IMR-90 (cell line): ENCODE results near the gene PDCD11. TPM values are rescaled to one million over a fixed set of nuclear protein-coding genes. Genes with fewer than 3 reads are reported as not detected.

Experiments
- ATAC-seq: fragments of 200-7000 bp; cut with Tn5 transposase; 2 replicates; pipeline ENCODE4 v1.9.1; 2020; ENCODE audit warnings: low read depth, mild to moderate bottlenecking, moderate library complexity
- BruUV-seq: library from RNA; stranded (reverse); fragments of 400-500 nt; replicated peaks from 2 replicates; lab custom pipeline; 2021; lab: Mats Ljungman, UMichigan
- CTCF ChIA-PET: fragments of 300-600 bp; formaldehyde crosslinking; extraction: SDS; loops from one replicate; lab custom pipeline; 2021; ENCODE audit warnings: antibody characterized with exemption; lab: Yijun Ruan, JAX
- POLR2A ChIA-PET: fragments of 300-600 bp; sonication (Branson Sonifier 250); formaldehyde crosslinking; loops from one replicate; lab custom pipeline; 2022; ENCODE audit warnings: antibody characterized with exemption; ENCODE audit not compliant: unreplicated experiment; lab: Charles Lee
- DNase-seq: peaks from one replicate; pipeline ENCODE4 v3.0.0; 2013
- H2AFZ ChIP-seq: replicated peaks from 2 replicates; pipeline ENCODE3; 2013; ENCODE audit warnings: low read length, mild to moderate bottlenecking; ENCODE audit not compliant: poor library complexity
- H2AK5ac ChIP-seq: 2 replicates; pipeline ENCODE4 v1.6.1; 2013; ENCODE audit warnings: low read depth, low read length, inconsistent platforms
- H2AK9ac ChIP-seq: replicated peaks from 2 replicates; pipeline ENCODE3; 2013; ENCODE audit warnings: mild to moderate bottlenecking, low read depth, low read length, moderate library complexity; ENCODE audit not compliant: poor library complexity
- H2BK120ac ChIP-seq: 2 replicates; pipeline ENCODE4 v1.6.1; 2013; ENCODE audit warnings: low read depth, low read length, inconsistent platforms
- H2BK15ac ChIP-seq: 3 replicates; pipeline ENCODE4 v1.6.1; 2013; ENCODE audit warnings: low read depth, low read length, inconsistent platforms
- H2BK20ac ChIP-seq: 2 replicates; pipeline ENCODE4 v1.6.1; 2013; ENCODE audit warnings: low read depth, mild to moderate bottlenecking, inconsistent platforms, low read length, moderate library complexity
- H2BK5ac ChIP-seq: 2 replicates; pipeline ENCODE4 v1.6.1; 2013; ENCODE audit warnings: mild to moderate bottlenecking, low read depth, low read length, inconsistent platforms; ENCODE audit not compliant: poor library complexity, severe bottlenecking
- H3K14ac ChIP-seq: replicated peaks from 2 replicates; pipeline ENCODE4 v1.6.1; 2013; ENCODE audit warnings: low read depth, low read length, inconsistent platforms
- H3K18ac ChIP-seq: 2 replicates; pipeline ENCODE4 v1.6.1; 2013; ENCODE audit warnings: low read depth, low read length, control low read depth
- H3K23ac ChIP-seq: 2 replicates; pipeline ENCODE4 v1.6.1; 2013; ENCODE audit warnings: low read depth, low read length, inconsistent platforms
- H3K27ac ChIP-seq: 2 replicates; pipeline ENCODE4 v1.5.1; 2013; ENCODE audit warnings: mild to moderate bottlenecking, control low read depth, low read length; ENCODE audit not compliant: insufficient read depth
- H3K27me3 ChIP-seq: 2 replicates; pipeline ENCODE4 v1.6.1; 2013; ENCODE audit warnings: low read length; ENCODE audit not compliant: control insufficient read depth, insufficient read depth
- H3K36me3 ChIP-seq: 2 replicates; pipeline ENCODE4 v1.6.1; 2013; ENCODE audit warnings: low read length, mixed read lengths; ENCODE audit not compliant: control insufficient read depth, insufficient read depth
- H3K4ac ChIP-seq: 2 replicates; pipeline ENCODE4 v1.6.1; 2013; ENCODE audit warnings: low read depth, low read length, inconsistent platforms
- H3K4me1 ChIP-seq: 2 replicates; pipeline ENCODE4 v1.6.1; 2013; ENCODE audit warnings: low read length, mixed read lengths; ENCODE audit not compliant: control insufficient read depth, insufficient read depth
- H3K4me2 ChIP-seq: 2 replicates; pipeline ENCODE4 v1.6.1; 2013; ENCODE audit warnings: low read depth, mild to moderate bottlenecking, control low read depth, low read length, moderate library complexity
- H3K4me3 ChIP-seq: 2 replicates; pipeline ENCODE4 v1.5.1; 2013; ENCODE audit warnings: low read depth, mild to moderate bottlenecking, control low read depth, low read length, moderate library complexity; ENCODE audit not compliant: insufficient read depth
- H3K56ac ChIP-seq: 2 replicates; pipeline ENCODE4 v1.6.1; 2013; ENCODE audit warnings: low read length, inconsistent platforms; ENCODE audit not compliant: insufficient read depth; ENCODE audit errors: extremely low read depth
- H3K79me1 ChIP-seq, 2 experiments: 2 replicates each; pipeline ENCODE4 v1.6.1; 2013; ENCODE audit warnings: low read length in 2 of 2, inconsistent platforms in 1 of 2, low read depth in 1 of 2
- H3K9ac ChIP-seq: 2 replicates; pipeline ENCODE4 v1.6.1; 2013; ENCODE audit warnings: low read depth, low read length, control low read depth
- H3K9me1 ChIP-seq: 2 replicates; pipeline ENCODE4 v1.6.1; 2013; ENCODE audit warnings: low read length, inconsistent platforms; ENCODE audit not compliant: insufficient read depth
- H3K9me3 ChIP-seq: 2 replicates; pipeline ENCODE4 v1.6.1; 2013; ENCODE audit warnings: low read length; ENCODE audit not compliant: control insufficient read depth, insufficient read depth
- H4K20me1 ChIP-seq: 2 replicates; pipeline ENCODE4 v1.6.1; 2013; ENCODE audit warnings: low read length, inconsistent platforms; ENCODE audit not compliant: insufficient read depth
- H4K5ac ChIP-seq: 2 replicates; pipeline ENCODE4 v1.6.1; 2013; ENCODE audit warnings: mild to moderate bottlenecking, low read depth, low read length, control low read depth
- H4K8ac ChIP-seq, 2 experiments: 2 replicates each; pipeline ENCODE4 v1.6.1; 2013; ENCODE audit warnings: low read depth in 2 of 2, low read length in 2 of 2, control low read depth in 1 of 2, inconsistent platforms in 1 of 2
- H4K91ac ChIP-seq: 2 replicates; pipeline ENCODE4 v1.6.1; 2013; ENCODE audit warnings: low read depth, low read length, inconsistent platforms; ENCODE audit not compliant: insufficient read depth
- BHLHE40 ChIP-seq: fragments of 150-350 bp; IDR thresholded peaks from 2 replicates; pipeline ENCODE4 v1.6.1; 2016; ENCODE audit warnings: mild to moderate bottlenecking, low read depth, low read length
- CEBPB ChIP-seq: IDR thresholded peaks from 2 replicates; pipeline ENCODE4 v1.6.1; 2012; ENCODE audit warnings: low read depth, low read length, improper control_type of control experiment
- CHD1 ChIP-seq: IDR thresholded peaks from 2 replicates; pipeline ENCODE4 v1.6.1; 2012; ENCODE audit warnings: low read depth, low read length, improper control_type of control experiment
- CTCF ChIP-seq: conservative IDR thresholded peaks from 2 replicates; pipeline ENCODE4 v1.5.1; 2012; ENCODE audit warnings: mild to moderate bottlenecking, low read depth, low read length, improper control_type of control experiment
- ELK1 ChIP-seq: fragments of 150-350 bp; IDR thresholded peaks from 2 replicates; pipeline ENCODE4 v1.6.1; 2016; ENCODE audit warnings: low read depth, mild to moderate bottlenecking, low read length, moderate library complexity, borderline replicate concordance
- MAFK ChIP-seq: IDR thresholded peaks from 2 replicates; pipeline ENCODE4 v1.6.1; 2012; ENCODE audit warnings: low read depth, low read length, improper control_type of control experiment
- MAZ ChIP-seq: IDR thresholded peaks from 2 replicates; pipeline ENCODE4 v1.6.1; 2012; ENCODE audit warnings: low read depth, mild to moderate bottlenecking, low read length, improper control_type of control experiment, moderate library complexity, borderline replicate concordance
- MXI1 ChIP-seq: IDR thresholded peaks from 2 replicates; pipeline ENCODE4 v1.6.1; 2012; ENCODE audit warnings: low read depth, mild to moderate bottlenecking, low read length, moderate library complexity, borderline replicate concordance
- NFE2L2 ChIP-seq: fragments of 150-350 bp; IDR thresholded peaks from 2 replicates; pipeline ENCODE4 v1.6.1; 2016; ENCODE audit warnings: low read depth, mild to moderate bottlenecking, low read length
- POLR2A ChIP-seq: IDR thresholded peaks from 2 replicates; pipeline ENCODE4 v1.6.1; 2012; ENCODE audit warnings: mild to moderate bottlenecking, low read depth, low read length
- RCOR1 ChIP-seq: IDR thresholded peaks from 2 replicates; pipeline ENCODE4 v1.6.1; 2012; ENCODE audit warnings: mild to moderate bottlenecking, low read length, improper control_type of control experiment; ENCODE audit not compliant: insufficient replicate concordance
- SMC3 ChIP-seq: fragments of 150-350 bp; IDR thresholded peaks from 2 replicates; pipeline ENCODE4 v1.6.1; 2016; ENCODE audit warnings: low read depth, mild to moderate bottlenecking, antibody characterized with exemption, low read length, moderate library complexity
- USF2 ChIP-seq: fragments of 150-350 bp; IDR thresholded peaks from 2 replicates; pipeline ENCODE4 v1.6.1; 2017; ENCODE audit warnings: mild to moderate bottlenecking, antibody characterized with exemption, low read length, low read depth
- WGBS, 2 experiments: methylation state at CpG; one replicate each; pipeline versions ENCODE4 v1.1.5 to v1.1.7; 2013; ENCODE audit warnings: missing lambda C conversion rate in 2 of 2; ENCODE audit not compliant: insufficient read length in 1 of 2; ENCODE audit errors: extremely low coverage in 2 of 2; 5-methylcytosine and 5-hydroxymethylcytosine counted together
- dilution Hi-C: fragments of 300-500 bp; cut with HindIII; formaldehyde crosslinking; loops from one replicate; pipeline ENCODE4 v1.14.3; 2018; ENCODE audit warnings: low sequenced_read_pairs; ENCODE audit not compliant: unreplicated experiment
- in situ Hi-C: fragments of 300-500 bp; cut with MboI; formaldehyde crosslinking; loops from 3 replicates; pipeline ENCODE4 v1.14.3; 2019; ENCODE audit warnings: low sequenced_read_pairs, inconsistent platforms, mixed read lengths
- intact Hi-C: fragments of 100-400 bp; cut with micrococcal nuclease; formaldehyde crosslinking; loops from 2 replicates; pipeline ENCODE4 v1.10.0; 2022
- polyA plus RNA-seq, 3 experiments: library from polyadenylated mRNA; depleted of rRNA; stranded (reverse); fragments of >200 nt; gene quantifications; 2 replicates each; pipeline ENCODE4 v1.2.3, GENCODE V29; 2012; ENCODE audit warnings: low replicate concordance in 1 of 3
- total RNA-seq: library from RNA; depleted of rRNA; stranded (reverse); fragments of >200 nt; gene quantifications from 2 replicates; pipeline ENCODE4 v1.2.3, GENCODE V29; 2012

Gene PDCD11
- total and polyA plus RNA-seq, 2 of the 4 experiments (the other 2 are of a cell fraction): 20.4 to 56.8 TPM

GRCh38 chr10:103431902-103432301, 35.5 kb downstream of the PDCD11 start:
- Histone ChIP-seq H4K20me1 (no peaks in the 10 kb centered on the region), H4K91ac (no peak overlapping the region), H3K9ac (no peak overlapping the region), H2AFZ (no peak overlapping the region), H3K56ac (no peak overlapping the region), H3K9me1 (no peaks in the 10 kb centered on the region), H3K36me3 (peaks cover 44% of the 10 kb centered on the region), H3K79me1 (peaks cover 5 to 6% of the 10 kb centered on the region in 2 experiments; a peak in 3 of 4 replicates), H2AK9ac (no peak overlapping the region), H3K27me3 (no peaks in the 10 kb centered on the region), H3K14ac (no peak overlapping the region), H2AK5ac (no peak overlapping the region), H3K4me2 (no peak overlapping the region), H3K4me3 (no peak overlapping the region), H3K4ac (no peak overlapping the region), H3K27ac (no peak overlapping the region), H2BK20ac (no peak overlapping the region), H3K4me1 (no peaks in the 10 kb centered on the region), H3K23ac (no peak overlapping the region), H2BK5ac (no peak overlapping the region), H3K9me3 (no peaks in the 10 kb centered on the region), H2BK15ac (no peak overlapping the region), H4K8ac (no peak overlapping the region), H3K18ac (no peak overlapping the region), H2BK120ac (no peak overlapping the region), H4K5ac (no peak overlapping the region)
- CTCF ChIA-PET: interaction anchor here (0.6 to 1.4 kb wide), 2 partner anchors 49 to 54 kb away, joined by 3 to 4 read pairs; no protein-coding TSS in a partner anchor
- POLR2A ChIA-PET: no interaction called here
- WGBS, 2 experiments: 92% methylated on average over 2 of the region's 8 CpGs; no CpG with 5 or more reads in 1 of the 2 experiments
- BruUV-seq: no TSS peak
- dilution Hi-C loops (no loop called here), intact Hi-C loops (loop anchor here (1.0 kb wide), 1 partner anchor 53 kb away; no protein-coding TSS in a partner anchor), in situ Hi-C loops (no loop called here)
- DNase-seq: peak; percentile 46
- no peak for TF ChIP-seq MXI1
- no peak for TF ChIP-seq BHLHE40
- no peak for TF ChIP-seq CHD1
- no peak for TF ChIP-seq SMC3
- no peak for TF ChIP-seq MAFK
- TF ChIP-seq POLR2A: no peak
- no peak for TF ChIP-seq RCOR1
- TF ChIP-seq CEBPB: no peak
- TF ChIP-seq USF2: no peak
- no peak for TF ChIP-seq ELK1
- TF ChIP-seq MAZ: no peak
- TF ChIP-seq NFE2L2: no peak
- no peak for TF ChIP-seq CTCF
- ATAC-seq: peak; percentile 96
